Naive thymus-derived CD4-positive, alpha-beta T cell (primary cell): ENCODE measurements around the gene PPARG. TPM values are rescaled to one million over a fixed set of nuclear protein-coding genes. Genes with fewer than 3 reads are reported as not detected.
A peak's percentile ranks its signal among the peaks of the same experiment; 100 is the strongest.

Experiments
- ATAC-seq: fragments of 150-1000 bp; cut with Tn5 transposase; 2 replicates; pipeline ENCODE4 v1.10.0; 2021; ENCODE audit warnings: mild to moderate bottlenecking, moderate library complexity
- CTCF ChIA-PET: fragments of 350-600 bp; sonication (Branson Sonifier 250); formaldehyde crosslinking; loops from one replicate; lab custom pipeline; 2021; ENCODE audit warnings: antibody characterized with exemption; lab: Charles Lee
- POLR2A ChIA-PET: fragments of 350-600 bp; sonication (Branson Sonifier 250); formaldehyde crosslinking; loops from one replicate; lab custom pipeline; 2021; ENCODE audit warnings: antibody characterized with exemption, inconsistent platforms; lab: Charles Lee
- DNase-seq, 9 donors: peaks; one replicate each; pipeline versions ENCODE4 v3.0.0 to v3.0.0-alpha.2; 2020 to 2022; ENCODE audit warnings: mixed read lengths in 1 of 9
- H3K27ac ChIP-seq: one replicate; pipeline ENCODE4 v1.7.0; 2013; ENCODE audit warnings: mild to moderate bottlenecking, low read depth, low read length, moderate library complexity
- H3K27me3 ChIP-seq, 2 donors: one replicate each; pipeline ENCODE4 v1.7.0; 2013; ENCODE audit warnings: low read length in 2 of 2, mild to moderate bottlenecking in 2 of 2, moderate library complexity in 2 of 2; ENCODE audit not compliant: control insufficient read depth in 2 of 2, insufficient read depth in 2 of 2
- H3K36me3 ChIP-seq, 3 experiments: 1 replicate in 2 of 3; 2 replicates in 1 of 3; pipeline ENCODE4 v1.7.0; 2013; ENCODE audit warnings: low read length in 3 of 3, mild to moderate bottlenecking in 3 of 3, moderate library complexity in 1 of 3; ENCODE audit not compliant: insufficient read depth in 3 of 3, control insufficient read depth in 2 of 3
- H3K4me1 ChIP-seq, 2 donors: one replicate each; pipeline ENCODE4 v1.7.0; 2013; ENCODE audit warnings: low read length in 2 of 2, mild to moderate bottlenecking in 2 of 2, moderate library complexity in 1 of 2; ENCODE audit not compliant: control insufficient read depth in 2 of 2, insufficient read depth in 2 of 2
- H3K4me3 ChIP-seq: 2 replicates; pipeline ENCODE4 v1.7.0; 2013; ENCODE audit warnings: mild to moderate bottlenecking, low read length
- H3K9me3 ChIP-seq, 3 experiments: 1 replicate in 2 of 3; 2 replicates in 1 of 3; pipeline ENCODE4 v1.7.0; 2013; ENCODE audit warnings: low read length in 3 of 3; ENCODE audit not compliant: control insufficient read depth in 2 of 3
- H3K27ac Mint-ChIP-seq, 9 donors: one replicate each; pipeline ENCODE4 v1.8.0; 2020 to 2022; ENCODE audit warnings: mixed read lengths in 9 of 9, mild to moderate bottlenecking in 8 of 9, moderate library complexity in 5 of 9, inconsistent platforms in 2 of 9
- H3K27me3 Mint-ChIP-seq, 5 donors: one replicate each; pipeline ENCODE4 v1.8.0; 2021 to 2022; ENCODE audit warnings: mixed read lengths in 5 of 5, mild to moderate bottlenecking in 1 of 5
- H3K36me3 Mint-ChIP-seq, 5 donors: one replicate each; pipeline ENCODE4 v1.8.0; 2020 to 2022; ENCODE audit warnings: mixed read lengths in 5 of 5, mild to moderate bottlenecking in 3 of 5, inconsistent platforms in 1 of 5
- H3K4me1 Mint-ChIP-seq, 7 donors: one replicate each; pipeline ENCODE4 v1.8.0; 2020 to 2022; ENCODE audit warnings: mixed read lengths in 7 of 7, mild to moderate bottlenecking in 3 of 7, inconsistent platforms in 1 of 7
- H3K4me3 Mint-ChIP-seq, 10 donors: one replicate each; pipeline ENCODE4 v1.8.0; 2020 to 2022; ENCODE audit warnings: mild to moderate bottlenecking in 10 of 10, mixed read lengths in 10 of 10, moderate library complexity in 6 of 10, inconsistent platforms in 2 of 10
- H3K9me3 Mint-ChIP-seq, 11 donors: one replicate each; pipeline ENCODE4 v1.8.0; 2020 to 2022; ENCODE audit warnings: mixed read lengths in 11 of 11, mild to moderate bottlenecking in 4 of 11, inconsistent platforms in 1 of 11, moderate library complexity in 1 of 11
- intact Hi-C, 2 donors: fragments of 100-400 bp; cut with micrococcal nuclease; formaldehyde crosslinking; loops; one replicate each; pipeline ENCODE4 v1.15.1; 2023
- polyA plus RNA-seq, 2 donors: library from polyadenylated mRNA; unstranded; fragments of 300-500 nt; fragmentation: Illumina TruSeq; gene quantifications; one replicate each; pipeline ENCODE4 v1.2.3, GENCODE V29; 2021
- total RNA-seq, 6 experiments: library from RNA in 5 of 6; stranded (reverse) in 5 of 6; gene quantifications; 1 replicate in 5 of 6; 2 replicates in 1 of 6; pipeline ENCODE4 v1.2.3 and lab custom pipeline; 2021 to 2026

PPARG gene
- total and polyA plus RNA-seq, 7 experiments from 2014 or later = 0.37 to 2.1 (median 0.51) TPM; not detected in 3

DNA sequence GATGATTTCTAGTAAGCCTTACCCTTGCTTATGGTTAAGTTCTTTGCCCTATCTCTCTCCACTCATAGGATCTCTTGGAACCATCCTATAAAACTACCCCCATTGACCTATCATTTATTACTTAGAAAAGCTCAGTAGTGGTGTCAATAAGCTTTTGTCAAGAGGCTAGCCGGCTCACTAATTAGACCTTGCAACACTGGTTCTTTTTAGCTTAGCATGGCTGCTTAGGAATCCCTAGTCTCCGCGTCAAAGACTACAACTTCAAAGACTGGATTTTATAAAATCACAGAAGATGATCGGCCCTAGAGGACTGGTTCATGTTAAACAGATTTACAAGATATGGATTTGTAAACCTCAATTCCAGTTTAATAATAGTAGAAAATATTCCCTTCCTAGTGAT, 7.6 kb downstream of the PPARG start:
- POLR2A ChIA-PET = no interaction called here
- Mint-ChIP-seq H3K27me3 (peaks cover 0 to 21% (median 18%) of the 10 kb centered on the region in 5 donors), H3K27ac (peak overlapping the region in 1 of 9 donors; percentile 26), H3K4me3 (no peak overlapping the region), H3K9me3 (no peaks in the 10 kb centered on the region), H3K36me3 (no peaks in the 10 kb centered on the region), H3K4me1 (no peaks in the 10 kb centered on the region)
- ATAC-seq (no peak), DNase-seq (no peak)
- Histone ChIP-seq H3K9me3 (no peaks in the 10 kb centered on the region), H3K36me3 (no peaks in the 10 kb centered on the region), H3K27ac (no peak overlapping the region), H3K4me1 (no peaks in the 10 kb centered on the region), H3K27me3 (no peaks in the 10 kb centered on the region), H3K4me3 (no peak overlapping the region)
- CTCF ChIA-PET = no interaction called here
- intact Hi-C loops = no loop called here

DNA sequence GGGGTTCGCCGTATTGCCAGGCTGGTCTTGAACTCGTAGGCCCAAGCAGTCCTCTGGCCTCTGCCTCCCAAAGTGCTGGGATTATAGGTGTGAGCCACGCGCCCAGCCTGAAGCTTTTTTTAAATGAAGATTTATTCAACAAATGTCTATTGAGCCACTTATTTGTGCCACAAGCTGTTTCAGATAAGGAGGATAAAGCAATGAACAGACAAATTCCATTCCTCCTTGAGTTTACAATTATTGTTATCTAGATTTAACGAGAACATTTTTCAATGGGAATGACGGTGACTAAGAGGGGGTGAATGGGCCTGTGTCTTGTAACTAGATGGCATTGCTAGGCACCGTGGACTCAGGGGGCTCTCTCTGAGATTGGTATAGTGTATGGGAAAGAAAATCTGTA, 10.2 kb downstream of the PPARG start:
- no peak for ATAC-seq

DNA sequence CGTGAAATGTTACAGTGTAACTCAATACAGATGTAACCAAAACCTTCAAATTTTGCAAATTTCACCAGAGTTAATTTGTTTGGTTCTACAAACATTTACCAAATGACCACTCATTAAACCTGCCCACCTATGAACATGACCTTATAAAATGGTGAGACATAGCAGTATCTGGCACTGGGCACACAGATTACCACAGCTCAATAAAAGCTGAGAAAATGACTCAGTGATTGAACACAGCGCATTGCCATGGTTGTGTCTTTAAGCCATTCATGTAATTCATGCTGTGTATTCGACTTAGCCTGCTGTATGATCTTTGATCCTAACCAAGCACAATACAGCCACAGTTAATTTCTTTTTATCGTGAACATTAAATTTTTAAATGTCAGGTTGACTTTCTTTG, 11.3 kb downstream of the PPARG start:
- CTCF ChIA-PET = no interaction called here

More for the DNA sequence above, 10.2 kb downstream of the PPARG start:
- no peak overlapping the region for H3K4me3 ChIP-seq
- intact Hi-C loops = no loop called here
- H3K27ac ChIP-seq = no peak overlapping the region
- no peak for DNase-seq
- H3K4me1 Mint-ChIP-seq = peaks cover 0 to 2% (median 0%) of the 10 kb centered on the region in 7 donors
- no peaks in the 10 kb centered on the region for H3K4me1 ChIP-seq
- H3K9me3 Mint-ChIP-seq = peaks cover 0 to 2% (median 0%) of the 10 kb centered on the region in 11 donors
- ChIA-PET CTCF (no interaction called here), POLR2A (no interaction called here)
- no peaks in the 10 kb centered on the region for H3K36me3 Mint-ChIP-seq
- no peaks in the 10 kb centered on the region for H3K36me3 ChIP-seq
- no peaks in the 10 kb centered on the region for H3K27me3 ChIP-seq
- H3K27ac Mint-ChIP-seq = no peak overlapping the region
- no peaks in the 10 kb centered on the region for H3K9me3 ChIP-seq
- H3K27me3 Mint-ChIP-seq = peaks cover 0 to 19% (median 10%) of the 10 kb centered on the region in 5 donors
- no peak overlapping the region for H3K4me3 Mint-ChIP-seq

DNA sequence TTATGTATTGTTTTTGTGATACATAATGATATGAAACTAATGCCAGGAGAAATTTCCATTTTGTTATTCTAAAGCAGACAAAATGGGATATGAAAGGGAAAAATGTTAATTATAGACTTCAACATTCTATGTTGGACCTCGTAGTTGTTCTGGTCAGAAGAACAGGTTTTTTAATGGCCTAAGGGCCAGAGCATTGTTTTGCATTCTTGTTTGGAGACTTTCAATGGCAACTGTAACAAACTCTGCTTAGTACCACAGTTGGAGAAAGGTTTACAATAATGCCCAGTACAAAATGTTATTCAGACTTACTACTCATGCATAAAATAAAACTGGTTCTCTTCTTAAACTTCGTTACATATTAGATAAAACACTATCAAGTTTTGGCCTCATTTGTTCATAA, 12.2 kb downstream of the PPARG start:
- DNase-seq (no peak), ATAC-seq (no peak)
- Histone ChIP-seq H3K9me3 (no peaks in the 10 kb centered on the region), H3K36me3 (no peaks in the 10 kb centered on the region), H3K27ac (no peak overlapping the region), H3K27me3 (no peaks in the 10 kb centered on the region), H3K4me1 (no peaks in the 10 kb centered on the region), H3K4me3 (no peak overlapping the region)
- intact Hi-C loops = no loop called here
- peaks cover 0 to 29% (median 15%) of the 10 kb centered on the region in 5 donors for H3K27me3 Mint-ChIP-seq
- ChIA-PET POLR2A (no interaction called here), CTCF (no interaction called here)
- H3K9me3 Mint-ChIP-seq = peaks cover 0 to 2% (median 0%) of the 10 kb centered on the region in 11 donors
- no peak overlapping the region for H3K27ac Mint-ChIP-seq
- H3K4me3 Mint-ChIP-seq = no peak overlapping the region
- no peaks in the 10 kb centered on the region for H3K36me3 Mint-ChIP-seq
- H3K4me1 Mint-ChIP-seq = peaks cover 0 to 2% (median 0%) of the 10 kb centered on the region in 7 donors

More for the DNA sequence above, 11.3 kb downstream of the PPARG start:
- Mint-ChIP-seq H3K36me3 (no peaks in the 10 kb centered on the region), H3K9me3 (peaks cover 0 to 2% (median 0%) of the 10 kb centered on the region in 11 donors), H3K4me1 (peaks cover 0 to 2% (median 0%) of the 10 kb centered on the region in 7 donors), H3K27me3 (peaks cover 0 to 23% (median 14%) of the 10 kb centered on the region in 5 donors), H3K27ac (no peak overlapping the region), H3K4me3 (no peak overlapping the region)
- DNase-seq (no peak), ATAC-seq (no peak)
- Histone ChIP-seq H3K9me3 (no peaks in the 10 kb centered on the region), H3K36me3 (no peaks in the 10 kb centered on the region), H3K4me3 (no peak overlapping the region), H3K27ac (no peak overlapping the region), H3K27me3 (no peaks in the 10 kb centered on the region), H3K4me1 (no peaks in the 10 kb centered on the region)
- POLR2A ChIA-PET = no interaction called here
- intact Hi-C loops = no loop called here

DNA sequence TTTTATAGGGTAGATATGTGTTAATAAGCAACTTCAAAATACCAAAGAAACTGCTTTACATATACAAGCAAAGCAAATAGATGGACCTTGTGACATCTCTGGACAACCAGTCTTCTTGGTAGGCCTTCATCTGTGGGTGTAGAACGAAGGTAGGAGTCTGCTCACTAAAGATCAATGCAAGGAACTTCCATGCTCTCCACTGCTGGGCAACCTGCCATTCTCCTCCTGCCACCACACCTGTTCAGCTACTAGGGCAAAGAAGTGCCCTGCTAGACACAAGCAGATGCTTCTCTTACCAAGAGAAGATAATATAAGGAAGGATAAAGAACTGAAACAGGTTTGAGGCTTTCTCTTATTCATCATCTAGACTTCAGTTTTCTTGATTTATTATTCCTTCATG, 12.6 kb downstream of the PPARG start:
- intact Hi-C loops = no loop called here
- Histone ChIP-seq H3K27ac (no peak overlapping the region), H3K27me3 (no peaks in the 10 kb centered on the region), H3K36me3 (no peaks in the 10 kb centered on the region), H3K4me3 (no peak overlapping the region), H3K4me1 (no peaks in the 10 kb centered on the region), H3K9me3 (no peaks in the 10 kb centered on the region)
- Mint-ChIP-seq H3K27me3 (peaks cover 0 to 29% (median 15%) of the 10 kb centered on the region in 5 donors), H3K4me1 (peaks cover 0 to 2% (median 0%) of the 10 kb centered on the region in 7 donors), H3K4me3 (no peak overlapping the region), H3K9me3 (peaks cover 0 to 2% (median 0%) of the 10 kb centered on the region in 11 donors), H3K27ac (no peak overlapping the region), H3K36me3 (no peaks in the 10 kb centered on the region)
- CTCF ChIA-PET = no interaction called here
- POLR2A ChIA-PET = no interaction called here
- ATAC-seq = no peak
- DNase-seq = no peak

DNA sequence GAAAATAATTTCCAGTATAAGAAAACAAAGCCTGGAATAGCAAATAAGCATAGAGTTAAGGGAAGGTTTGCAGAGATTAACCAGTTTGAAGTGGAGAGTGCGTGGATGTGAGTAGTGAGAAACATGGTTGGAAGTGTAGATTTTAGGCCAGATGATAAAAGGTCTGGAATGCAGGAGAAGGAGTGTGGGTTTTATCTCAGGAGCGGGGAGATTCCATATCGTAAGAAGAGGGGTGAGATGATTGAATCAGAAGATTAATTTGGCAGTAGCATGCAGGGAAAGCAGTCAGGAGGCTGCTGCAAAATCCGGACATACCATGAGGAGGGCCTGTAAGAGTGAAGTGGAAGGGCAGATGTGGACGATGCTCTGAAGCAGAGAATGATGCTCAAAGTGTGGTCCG, 13.7 kb downstream of the PPARG start:
- POLR2A ChIA-PET = no interaction called here
- intact Hi-C loops = no loop called here
- ATAC-seq = no peak
- Mint-ChIP-seq H3K4me1 (peaks cover 0 to 2% (median 0%) of the 10 kb centered on the region in 7 donors), H3K9me3 (peaks cover 0 to 2% (median 0%) of the 10 kb centered on the region in 11 donors), H3K27me3 (peaks cover 0 to 29% (median 19%) of the 10 kb centered on the region in 5 donors), H3K27ac (no peak overlapping the region), H3K36me3 (no peaks in the 10 kb centered on the region), H3K4me3 (no peak overlapping the region)
- DNase-seq = no peak
- Histone ChIP-seq H3K9me3 (no peaks in the 10 kb centered on the region), H3K27ac (no peak overlapping the region), H3K4me1 (no peaks in the 10 kb centered on the region), H3K4me3 (no peak overlapping the region), H3K27me3 (no peaks in the 10 kb centered on the region), H3K36me3 (no peaks in the 10 kb centered on the region)
- CTCF ChIA-PET = no interaction called here

DNA sequence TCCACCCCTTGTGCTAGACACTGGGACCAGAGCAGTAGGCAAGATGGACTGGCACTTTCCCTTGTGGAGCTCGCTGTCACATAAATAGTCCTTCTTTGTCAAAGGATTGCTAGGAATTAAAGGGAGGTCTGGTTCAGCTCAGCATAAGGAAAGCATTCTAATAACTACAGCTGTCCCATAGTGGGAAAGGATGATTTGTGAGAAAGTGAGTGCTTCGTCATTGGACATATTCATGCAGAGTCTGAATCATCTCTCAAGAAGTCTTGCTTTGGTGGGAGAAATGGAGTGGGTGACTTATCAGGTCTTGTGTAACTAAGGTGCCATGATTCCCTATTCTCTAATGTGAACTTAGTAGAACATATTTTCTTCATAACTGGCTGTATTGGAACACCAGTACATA, 14.7 kb downstream of the PPARG start:
- H3K9me3 Mint-ChIP-seq = peaks cover 0 to 2% (median 0%) of the 10 kb centered on the region in 11 donors
- intact Hi-C loops = no loop called here
- CTCF ChIA-PET = no interaction called here

More for the DNA sequence above, 14.7 kb downstream of the PPARG start:
- H3K4me3 Mint-ChIP-seq = no peak overlapping the region
- DNase-seq (no peak), ATAC-seq (peak; percentile 83)
- no peak overlapping the region for H3K27ac Mint-ChIP-seq
- peaks cover 0 to 2% (median 0%) of the 10 kb centered on the region in 7 donors for H3K4me1 Mint-ChIP-seq
- no peak overlapping the region for H3K4me3 ChIP-seq
- no peaks in the 10 kb centered on the region for H3K9me3 ChIP-seq
- POLR2A ChIA-PET = no interaction called here
- peaks cover 0 to 31% (median 21%) of the 10 kb centered on the region in 5 donors for H3K27me3 Mint-ChIP-seq
- H3K36me3 Mint-ChIP-seq = no peaks in the 10 kb centered on the region
- no peaks in the 10 kb centered on the region for H3K36me3 ChIP-seq
- no peaks in the 10 kb centered on the region for H3K27me3 ChIP-seq
- H3K4me1 ChIP-seq = no peaks in the 10 kb centered on the region
- H3K27ac ChIP-seq = no peak overlapping the region
